ENCODE results near the gene ARL11.
A peak's percentile ranks its signal among the peaks of the same experiment; 100 is the strongest.

ARL11 gene

DNA sequence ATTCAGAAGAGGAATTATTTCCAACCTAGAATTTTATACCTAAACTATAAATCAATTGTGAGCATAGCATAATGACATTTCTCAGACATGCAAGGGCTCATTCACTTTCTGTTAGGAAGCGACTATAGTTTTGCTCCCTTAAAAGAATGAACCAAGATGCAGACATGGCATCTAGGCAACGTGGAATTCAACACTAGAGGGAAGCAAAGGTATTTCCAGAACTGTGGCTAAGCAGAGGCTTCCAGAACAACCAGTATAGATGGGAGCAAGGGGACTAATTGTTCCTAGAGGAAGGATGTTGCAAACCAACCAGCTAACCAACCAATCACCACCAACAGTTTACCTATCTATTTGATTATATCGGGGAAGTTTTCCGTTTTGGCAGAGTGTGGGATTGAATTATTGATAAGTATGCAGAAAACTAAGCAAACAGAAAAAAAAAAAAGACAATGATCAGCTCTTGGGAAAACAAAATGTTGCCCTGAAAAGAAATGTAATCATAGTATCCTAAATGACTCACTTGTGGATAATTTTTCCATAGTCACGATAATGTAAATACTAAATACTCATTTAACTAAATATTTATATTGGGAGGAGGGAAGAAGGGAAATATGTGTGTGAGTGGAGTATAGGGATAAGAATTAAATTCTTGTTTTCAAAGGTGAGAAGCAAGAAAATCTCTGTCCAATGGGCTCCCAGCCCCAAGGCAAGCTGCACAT, 21.1 kb downstream of the ARL11 start:
- peak; percentile 60 for DNase-seq (ENCODE audit: low spot score)

DNA sequence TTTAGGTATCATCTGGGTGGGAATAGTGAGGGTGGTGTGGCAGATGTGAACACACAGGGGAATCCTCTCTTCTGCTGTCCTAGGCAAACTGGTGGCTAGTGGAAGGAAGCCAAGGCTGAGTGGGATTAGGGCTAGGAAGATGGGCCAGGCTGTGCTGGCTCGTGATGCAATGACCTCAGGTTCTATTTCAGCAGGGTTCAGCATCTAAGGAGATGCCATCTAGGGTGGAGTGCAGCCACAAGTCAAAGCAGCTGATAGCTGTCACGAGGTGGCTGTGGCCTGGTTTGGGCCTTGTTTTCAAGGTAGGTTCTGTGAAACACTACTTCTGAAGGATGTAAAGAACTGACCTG, 21.6 kb downstream of the ARL11 start:
- no peak for DNase-seq (ENCODE audit: low spot score)

DNA sequence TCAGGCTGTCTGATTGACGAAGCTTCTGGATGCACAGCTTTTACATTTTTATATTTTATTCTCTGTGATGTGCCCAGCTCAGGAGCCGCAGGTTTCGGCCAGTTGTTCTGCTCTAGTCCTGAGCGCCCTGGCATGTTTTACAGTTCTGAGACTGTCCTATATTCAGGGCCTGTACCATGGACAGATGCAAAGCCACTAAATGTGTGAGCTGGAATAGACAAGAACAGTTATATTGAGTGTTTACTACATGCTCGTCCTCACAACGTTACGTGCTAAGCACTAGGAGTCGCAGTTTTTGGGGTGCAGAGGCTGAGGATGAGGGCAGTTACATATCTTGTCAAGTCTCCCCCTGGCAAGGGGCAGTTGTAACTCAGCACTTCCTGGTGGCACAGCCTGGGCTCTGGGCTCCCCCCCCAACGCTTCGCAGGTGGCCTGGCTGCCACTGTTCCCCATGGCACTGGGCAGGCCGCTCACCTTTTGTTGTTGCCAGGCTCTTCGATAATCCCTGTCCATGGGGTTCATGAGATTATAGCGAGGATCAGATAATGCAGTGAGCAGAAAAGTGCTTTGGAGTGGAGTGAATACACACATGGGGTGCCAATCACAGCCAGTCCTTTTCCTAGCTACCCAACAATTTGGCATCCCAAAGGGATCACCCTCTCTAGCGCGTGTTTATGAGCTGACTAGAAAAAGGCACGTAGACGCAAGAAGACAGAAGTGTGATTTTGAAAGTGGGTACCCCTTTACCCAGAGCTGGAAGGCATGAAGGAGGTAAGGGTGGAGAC, 23.5 kb downstream of the ARL11 start:
- DNase-seq (ENCODE audit: low spot score): no peak

DNA sequence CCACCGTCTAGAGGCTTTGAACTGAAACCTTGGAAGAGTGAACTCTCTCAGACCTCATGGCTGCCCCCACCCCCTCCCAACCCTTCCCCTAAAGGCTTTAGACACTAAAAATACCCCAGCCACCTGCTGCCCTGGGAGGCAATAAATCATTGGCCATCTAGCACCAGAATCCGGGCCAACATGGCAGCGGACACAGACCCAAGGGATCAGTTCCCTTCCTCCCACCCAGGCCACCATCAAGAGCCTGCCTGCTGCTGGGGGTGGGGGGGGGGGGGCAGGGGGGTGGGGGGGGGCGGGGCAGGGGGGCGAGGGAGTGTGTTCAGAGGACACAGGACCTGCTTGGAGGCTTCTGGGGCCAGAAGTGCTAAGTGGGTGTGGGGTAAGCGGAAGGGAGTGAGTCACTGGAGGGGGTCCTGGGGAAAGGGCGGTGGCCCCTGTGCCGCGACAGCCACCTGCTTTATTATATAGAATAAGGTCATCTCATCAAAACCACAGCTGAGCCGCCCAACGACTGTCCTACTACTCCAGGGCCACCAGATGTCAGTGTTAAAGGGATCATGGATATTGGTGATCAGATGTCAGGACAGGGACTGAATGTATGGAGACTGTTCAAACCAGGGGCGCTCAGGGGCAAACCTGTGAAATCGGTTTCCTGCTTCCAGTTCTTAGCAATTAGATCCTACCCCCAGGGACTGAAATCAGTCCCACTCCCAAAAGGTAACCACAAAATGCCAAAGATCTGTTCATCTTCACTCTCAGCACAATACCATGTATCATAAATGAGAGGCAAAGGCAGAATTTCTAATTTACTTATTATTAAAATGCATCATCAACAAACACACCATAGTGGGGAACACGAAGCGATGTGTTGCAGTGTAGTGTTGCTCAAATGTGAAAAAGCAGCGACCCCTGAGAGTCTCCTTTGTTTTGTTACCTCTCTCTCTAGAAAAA, 24.3 kb downstream of the ARL11 start:
- peak; percentile 81 for DNase-seq (ENCODE audit: low spot score)

DNA sequence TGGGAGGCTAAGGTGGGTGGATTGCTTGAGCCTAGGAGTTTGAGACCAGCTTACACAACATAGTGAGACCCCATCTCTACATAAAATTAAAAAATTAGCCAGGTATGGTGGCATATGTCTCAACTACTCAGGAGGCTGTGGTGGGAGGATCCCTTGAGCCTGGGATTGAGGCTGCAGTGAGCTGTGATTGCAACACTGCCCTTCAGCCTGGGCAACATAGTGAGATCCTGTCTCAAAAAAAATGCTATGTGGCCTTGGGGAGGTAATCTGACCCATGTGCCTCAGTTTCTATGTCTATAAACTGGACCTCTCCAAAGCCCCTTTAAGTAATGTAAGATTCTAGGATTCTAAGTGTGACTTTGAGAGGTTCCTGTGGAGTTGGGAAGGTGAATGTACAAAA, 25.2 kb downstream of the ARL11 start:
- no peak for DNase-seq (ENCODE audit: low spot score)

DNA sequence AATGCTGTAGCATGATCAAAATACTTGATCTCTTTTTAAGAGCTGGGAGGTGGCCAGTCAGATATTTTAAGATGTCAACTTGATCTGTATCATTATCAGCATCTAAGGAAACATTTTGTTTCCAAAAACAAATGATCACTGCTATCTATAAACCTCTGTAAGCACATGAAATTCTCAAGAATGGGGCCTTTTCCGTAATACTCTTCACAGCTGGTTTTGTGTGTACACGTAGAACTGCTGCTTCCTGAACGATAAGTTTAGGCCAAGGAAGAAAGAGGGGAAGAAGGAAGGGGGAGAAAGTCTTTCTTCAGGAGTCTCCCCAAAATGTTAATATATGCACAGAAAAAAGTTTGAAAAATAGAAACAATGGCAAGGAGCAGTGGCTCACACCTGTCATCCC, 25.7 kb downstream of the ARL11 start:
- no peak for DNase-seq (ENCODE audit: low spot score)

DNA sequence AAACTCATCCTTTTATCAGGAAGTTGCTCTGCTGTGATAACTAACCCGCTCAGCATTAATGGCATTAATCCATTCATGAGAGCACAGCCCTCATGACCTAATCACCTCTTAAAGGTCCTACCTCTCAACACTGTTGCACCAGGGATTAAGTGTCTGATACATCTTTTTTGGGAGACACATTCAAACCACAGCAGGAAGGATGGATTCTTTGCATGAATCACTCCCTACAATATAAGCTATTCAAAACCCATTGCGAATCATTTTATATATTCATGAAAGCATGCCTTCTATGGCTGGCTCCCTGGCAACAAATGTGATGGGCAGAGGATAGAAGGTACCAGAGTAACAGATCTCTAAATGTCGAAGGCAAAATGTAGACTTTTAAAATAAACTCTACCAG, 27.6 kb downstream of the ARL11 start:
- DNase-seq (ENCODE audit: low spot score): no peak

DNA sequence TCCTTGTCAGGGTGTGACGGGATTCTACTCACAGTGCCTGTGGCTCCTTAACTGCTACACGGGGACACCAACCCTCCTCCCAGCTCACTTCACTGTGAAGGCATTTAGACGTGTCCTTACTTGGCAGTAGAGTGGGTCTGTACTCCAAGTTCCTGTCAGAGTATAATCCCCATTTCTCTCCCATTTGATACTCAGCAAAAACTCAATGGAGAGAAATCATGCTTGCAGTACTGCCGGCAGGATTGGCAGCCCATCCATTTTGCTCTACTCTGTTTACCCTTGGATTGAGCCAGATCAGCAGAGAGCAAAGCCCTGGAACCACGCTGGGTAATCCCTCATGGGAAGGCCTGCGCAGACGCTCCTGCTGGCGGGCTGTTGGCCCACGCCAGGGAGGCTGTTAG, 28.9 kb downstream of the ARL11 start:
- no peak for DNase-seq (ENCODE audit: low spot score)

DNA sequence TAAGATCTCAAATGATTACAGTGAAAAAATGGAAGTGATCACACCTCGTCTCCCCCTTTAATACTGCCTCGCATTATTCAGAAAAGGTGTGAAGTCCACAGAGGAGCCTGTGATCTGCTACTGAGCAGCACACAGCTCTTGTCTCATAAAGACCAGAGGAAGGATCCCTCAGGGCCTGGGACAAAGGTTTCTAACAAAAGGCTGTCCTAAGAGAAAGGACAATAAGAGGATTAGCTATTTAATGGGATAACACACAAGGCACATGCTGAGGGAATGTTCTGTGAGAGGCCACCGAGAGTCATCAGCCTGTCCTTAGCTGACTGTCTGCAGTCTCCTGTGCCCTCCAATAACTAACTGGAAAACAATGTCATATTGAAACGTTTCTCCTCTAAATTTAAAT, 36.3 kb downstream of the ARL11 start:
- DNase-seq (ENCODE audit: low spot score): no peak

DNA sequence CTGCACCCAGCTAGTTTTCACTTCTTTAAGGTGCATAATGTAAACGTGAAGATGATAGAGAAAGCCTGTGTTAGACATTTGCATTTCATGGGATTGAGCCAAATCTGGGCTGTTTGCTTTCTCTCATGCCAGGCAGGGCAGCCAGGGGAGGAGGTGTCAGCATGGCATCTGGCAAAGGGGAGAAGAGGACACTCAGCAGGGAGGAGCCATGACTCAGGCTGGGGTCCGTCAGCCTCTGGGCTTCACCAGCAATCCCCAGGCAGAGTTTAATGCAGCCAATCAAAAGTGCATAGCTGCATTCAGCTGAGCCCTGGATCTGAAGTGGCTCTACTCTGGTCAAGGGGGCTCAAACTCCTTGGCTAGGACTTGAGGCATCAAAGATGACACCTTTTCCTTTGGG, 39.5 kb downstream of the ARL11 start:
- DNase-seq (ENCODE audit: low spot score): no peak

DNA sequence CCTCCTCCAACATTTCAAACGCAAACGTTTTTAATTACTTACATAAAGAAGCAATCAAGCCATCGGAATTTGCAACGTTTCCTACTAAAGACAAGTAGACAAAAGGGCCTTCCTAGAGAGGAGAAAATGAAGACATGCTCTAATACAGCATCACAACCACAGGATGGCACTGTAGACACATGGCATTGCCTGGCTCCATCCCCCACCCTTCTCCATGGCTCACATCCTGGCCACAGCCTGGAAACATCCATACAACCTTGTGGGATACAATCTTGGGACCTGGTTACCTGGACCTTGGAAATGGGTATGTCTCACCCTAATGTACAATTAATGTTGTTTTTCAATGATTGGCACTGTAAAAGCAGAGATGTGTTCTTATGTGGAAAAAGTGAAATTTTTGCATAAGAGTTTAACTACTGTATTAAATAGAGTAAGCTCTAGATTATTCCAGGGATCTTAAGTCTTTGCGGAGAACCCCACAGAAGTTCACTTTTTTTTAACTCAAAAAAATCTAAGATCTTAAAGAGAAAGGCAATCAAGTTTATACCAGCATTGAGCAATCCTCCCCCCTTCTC, 41.5 kb downstream of the ARL11 start:
- DNase-seq (ENCODE audit: low spot score): peak; percentile 79

DNA sequence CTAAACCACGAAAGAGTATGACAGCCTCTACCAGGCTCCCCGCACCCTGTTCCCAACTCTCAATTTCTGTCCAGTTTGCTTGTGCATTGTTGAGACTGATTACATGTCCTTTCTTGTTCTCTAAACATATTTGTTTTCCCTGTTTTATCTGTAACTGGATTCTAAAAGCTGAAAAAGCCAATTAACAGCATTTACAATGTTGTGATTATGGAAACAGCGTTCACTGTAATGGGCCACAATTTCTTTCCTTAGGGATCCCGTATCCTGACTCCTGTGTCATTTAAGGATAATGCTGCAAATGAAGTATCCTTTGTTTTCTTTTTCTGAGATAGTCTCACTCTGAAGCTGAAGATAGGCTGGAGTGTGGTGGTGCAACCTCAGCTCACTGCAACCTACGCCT, 42.5 kb downstream of the ARL11 start:
- DNase-seq (ENCODE audit: low spot score): no peak

DNA sequence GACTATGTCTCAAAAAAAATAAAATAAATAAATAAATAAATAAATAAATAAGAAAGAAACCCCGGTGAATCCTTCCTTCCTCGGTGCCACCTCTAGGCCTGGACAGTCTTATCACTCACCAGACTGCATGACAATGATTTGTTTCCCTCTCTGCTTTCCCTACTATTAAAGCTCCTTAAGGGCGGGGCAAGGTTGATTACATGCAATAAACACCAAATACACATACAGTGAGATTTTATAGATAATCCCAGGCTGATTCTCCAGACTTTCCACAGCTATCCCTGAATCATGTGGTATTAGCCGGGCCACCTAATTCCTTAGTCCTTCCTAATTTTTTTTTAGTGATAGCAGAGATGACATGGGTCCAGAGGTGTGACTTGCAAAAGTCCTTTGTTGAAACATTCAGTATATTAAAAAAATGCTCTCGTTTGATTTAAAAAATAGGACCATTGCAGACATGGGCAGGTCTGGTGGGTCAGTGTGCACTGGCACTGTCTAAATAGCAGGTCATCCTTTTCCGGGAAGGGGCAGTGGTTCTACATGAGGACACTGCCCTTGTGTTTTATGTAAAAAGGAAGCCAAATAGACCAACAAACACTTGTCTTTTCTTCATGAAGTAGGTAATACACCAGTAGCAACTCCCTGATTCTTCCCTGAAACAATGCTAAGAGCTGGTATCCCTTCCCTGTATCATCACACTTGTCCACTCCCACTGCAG, 48.4 kb downstream of the ARL11 start:
- DNase-seq (ENCODE audit: low spot score): no peak

DNA sequence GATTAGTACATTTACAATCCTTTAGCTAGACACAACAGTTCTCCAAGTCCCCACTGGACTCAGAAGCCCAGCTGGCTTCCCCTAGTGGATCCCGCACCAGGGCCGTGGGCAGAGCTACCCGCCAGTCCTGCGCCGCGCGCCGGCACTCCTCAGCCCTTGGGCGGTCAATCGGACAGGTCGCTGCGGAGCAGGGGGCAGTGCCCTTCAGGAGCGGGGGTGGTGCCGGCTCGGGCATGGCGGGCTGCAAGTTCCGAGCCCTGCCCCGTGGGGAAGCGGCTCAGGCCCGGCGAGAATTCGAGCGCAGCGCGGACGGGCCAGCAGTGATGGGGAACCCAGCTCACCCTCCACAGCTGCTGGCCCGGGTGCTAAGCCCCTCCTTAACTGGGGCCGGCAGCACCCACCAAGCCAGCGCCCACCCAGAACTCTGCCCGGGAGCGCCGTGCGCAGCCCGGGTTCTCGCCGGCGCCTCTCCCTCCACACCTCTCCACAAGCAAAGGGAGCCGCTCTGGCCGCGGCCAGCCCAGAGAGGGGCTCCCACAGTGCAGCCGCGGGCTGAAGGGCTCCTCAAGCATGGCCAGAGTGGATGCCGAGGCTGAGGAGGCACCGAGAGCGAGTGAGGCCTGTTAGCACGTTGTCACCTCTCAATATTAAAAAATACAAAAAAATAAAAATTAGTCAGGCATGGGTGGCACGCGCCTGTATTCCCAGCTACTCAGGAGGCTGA, 50.0 kb downstream of the ARL11 start:
- no peak for DNase-seq (ENCODE audit: low spot score)

DNA sequence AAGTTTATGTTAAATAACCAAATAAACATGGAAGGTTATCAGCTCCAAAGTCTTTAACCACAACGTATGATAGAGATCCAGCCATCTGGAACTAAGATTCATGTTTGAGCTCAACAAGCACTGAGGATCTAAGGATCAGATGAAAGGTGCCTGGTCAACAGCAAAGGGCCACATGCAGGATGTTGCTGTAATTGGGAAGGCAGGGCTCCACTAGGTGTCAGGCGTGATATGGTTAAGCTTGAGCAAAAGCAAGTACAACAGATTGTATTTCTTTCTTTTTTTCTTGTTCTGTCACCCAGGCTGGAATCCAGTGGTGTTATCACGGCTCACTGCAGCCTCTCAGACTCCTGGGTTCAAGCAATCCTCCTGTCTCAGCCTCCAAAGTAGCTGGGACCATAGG, 50.9 kb downstream of the ARL11 start:
- DNase-seq (ENCODE audit: low spot score): peak; percentile 37

DNA sequence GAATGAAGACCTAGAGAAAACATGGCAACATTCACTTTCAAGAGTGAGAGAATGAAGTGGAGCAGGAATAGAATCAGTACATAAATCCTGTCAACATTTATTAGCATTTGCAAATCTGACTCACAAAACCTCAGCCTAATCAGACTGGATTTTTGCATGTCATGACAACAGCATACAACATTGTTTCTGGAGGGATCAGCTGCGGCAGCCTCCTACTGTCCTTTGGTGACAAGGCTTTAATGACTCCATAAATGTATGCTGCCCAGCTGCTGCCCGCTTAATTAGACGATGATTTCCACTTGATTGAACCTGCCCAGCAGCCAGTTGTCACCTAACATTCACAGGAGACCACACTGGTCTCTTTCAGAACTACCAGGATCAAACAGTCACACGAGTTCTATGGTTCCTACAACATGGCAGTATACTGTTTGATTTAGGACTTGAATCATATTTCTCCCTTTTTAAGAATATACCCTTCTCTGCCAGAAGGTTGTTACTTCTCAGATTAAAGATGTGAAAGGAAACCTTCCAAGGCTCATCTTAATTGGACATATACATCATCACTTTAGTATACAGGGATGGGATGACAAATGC, 53.6 kb downstream of the ARL11 start:
- peak; percentile 59 for DNase-seq (ENCODE audit: low spot score)
